Stimulated activated naive CD8-positive, alpha-beta T cell treated with anti-CD3 and anti-CD28 coated beads, Interleukin-15, Interleukin-2, amounts not matched to agents 100 ng/mL and 50 ng/mL, for 24 hours (primary cell): ENCODE data around the gene RFPL1.

Experiments used
- H3K27ac Mint-ChIP-seq: one replicate; pipeline ENCODE4 v1.8.0; 2021; ENCODE audit warnings: mild to moderate bottlenecking, mixed read lengths
- H3K27me3 Mint-ChIP-seq: one replicate; pipeline ENCODE4 v1.8.0; 2021; ENCODE audit warnings: mixed read lengths
- H3K36me3 Mint-ChIP-seq: one replicate; pipeline ENCODE4 v1.8.0; 2021; ENCODE audit warnings: low read depth, mixed read lengths
- H3K4me1 Mint-ChIP-seq: one replicate; pipeline ENCODE4 v1.8.0; 2021; ENCODE audit warnings: low read depth, mixed read lengths
- H3K4me3 Mint-ChIP-seq: one replicate; pipeline ENCODE4 v1.8.0; 2021; ENCODE audit warnings: mild to moderate bottlenecking, mixed read lengths
- H3K9me3 Mint-ChIP-seq: one replicate; pipeline ENCODE4 v1.8.0; 2021; ENCODE audit warnings: mixed read lengths

RFPL1 gene

DNA sequence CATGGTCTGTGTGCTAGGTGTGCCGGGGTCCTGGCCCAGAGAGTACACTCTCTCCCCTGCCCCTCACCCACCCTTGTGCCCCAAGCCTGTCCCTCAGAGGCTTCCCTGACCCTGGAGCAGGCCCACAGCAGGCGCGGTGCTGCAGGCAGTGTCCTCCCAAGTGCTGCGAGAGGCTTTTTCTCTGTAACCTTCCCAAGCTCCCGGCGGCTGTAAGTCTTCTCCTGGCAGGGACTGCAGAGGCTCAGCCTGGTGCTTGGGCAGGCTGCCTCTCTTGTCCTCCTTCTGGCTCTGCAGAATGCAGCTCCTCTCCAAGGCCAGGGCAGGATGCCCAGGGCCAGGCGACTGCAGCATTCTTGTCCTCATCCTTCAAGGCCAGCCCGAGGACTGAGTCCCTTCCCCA is 15.9 kb downstream of the RFPL1 start:
- no peaks in the 10 kb centered on the region for H3K36me3 Mint-ChIP-seq
- H3K27me3 Mint-ChIP-seq, result no peaks in the 10 kb centered on the region
- H3K4me3 Mint-ChIP-seq, result no peak overlapping the region
- no peaks in the 10 kb centered on the region for H3K9me3 Mint-ChIP-seq
- H3K4me1 Mint-ChIP-seq, result no peaks in the 10 kb centered on the region
- H3K27ac Mint-ChIP-seq, result no peak overlapping the region

- H3K9me3 Mint-ChIP-seq, result no peaks in the 10 kb centered on the region
- no peak overlapping the region for H3K27ac Mint-ChIP-seq
- no peaks in the 10 kb centered on the region for H3K36me3 Mint-ChIP-seq
- H3K4me3 Mint-ChIP-seq, result no peak overlapping the region
- no peaks in the 10 kb centered on the region for H3K27me3 Mint-ChIP-seq
- H3K4me1 Mint-ChIP-seq, result no peaks in the 10 kb centered on the region
Measured at GRCh38 chr22:29456211-29456671, 17.9 kb downstream of the RFPL1 start.

- no peak overlapping the region for H3K27ac Mint-ChIP-seq
- no peaks in the 10 kb centered on the region for H3K4me1 Mint-ChIP-seq
- no peak overlapping the region for H3K4me3 Mint-ChIP-seq
- H3K27me3 Mint-ChIP-seq, result no peaks in the 10 kb centered on the region
- no peaks in the 10 kb centered on the region for H3K36me3 Mint-ChIP-seq
- H3K9me3 Mint-ChIP-seq, result no peaks in the 10 kb centered on the region
Measured at GRCh38 chr22:29457730-29458129, 19.3 kb downstream of the RFPL1 start.

DNA sequence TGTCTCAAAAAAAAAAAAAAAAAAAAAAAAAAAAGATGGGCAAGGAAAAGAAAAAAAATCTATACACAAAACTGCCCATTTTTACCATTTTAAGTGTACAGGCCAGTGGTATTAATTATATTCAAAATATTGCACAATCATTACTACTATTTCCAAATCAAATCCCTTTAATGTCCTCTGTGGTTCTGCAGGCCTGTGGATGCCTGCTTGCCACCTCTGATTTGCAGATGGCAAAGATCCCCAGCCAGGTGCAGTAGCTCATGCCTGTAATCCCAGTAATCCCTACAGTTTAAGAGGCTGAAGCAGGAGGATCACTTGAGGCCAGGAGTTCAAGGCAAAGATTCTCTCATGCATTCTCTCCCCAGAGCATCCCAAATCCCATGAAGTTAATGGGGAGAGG is 20.2 kb downstream of the RFPL1 start:
- Mint-ChIP-seq H3K27me3 (no peaks in the 10 kb centered on the region), H3K9me3 (no peaks in the 10 kb centered on the region), H3K4me3 (no peak overlapping the region), H3K4me1 (no peaks in the 10 kb centered on the region), H3K36me3 (no peaks in the 10 kb centered on the region), H3K27ac (no peak overlapping the region)

GRCh38 chr22:29459773-29460172 is 21.4 kb downstream of the RFPL1 start:
- no peaks in the 10 kb centered on the region for H3K36me3 Mint-ChIP-seq
- H3K27me3 Mint-ChIP-seq, result no peaks in the 10 kb centered on the region
- no peak overlapping the region for H3K4me3 Mint-ChIP-seq
- H3K9me3 Mint-ChIP-seq, result no peaks in the 10 kb centered on the region
- no peak overlapping the region for H3K27ac Mint-ChIP-seq
- H3K4me1 Mint-ChIP-seq, result no peaks in the 10 kb centered on the region

DNA sequence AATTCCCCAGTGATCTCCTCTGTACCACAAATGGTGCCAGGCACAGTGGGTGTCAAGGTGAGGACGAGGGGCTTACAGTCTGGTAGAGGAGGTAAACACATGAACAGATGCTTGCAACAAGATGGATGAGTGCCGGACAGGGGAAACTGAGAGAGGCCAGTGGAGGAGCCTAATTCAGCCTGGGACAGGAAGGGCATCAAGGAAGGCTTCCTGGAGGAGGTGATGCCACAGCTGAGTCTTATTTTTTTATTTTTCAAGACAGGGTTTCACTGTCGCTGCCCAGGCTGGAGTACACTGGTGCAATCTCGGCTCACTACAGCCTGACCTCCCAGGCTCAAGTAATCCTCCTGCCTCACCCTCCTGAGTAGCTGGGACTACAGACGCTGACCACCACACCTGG is 22.9 kb downstream of the RFPL1 start:
- H3K9me3 Mint-ChIP-seq, result no peaks in the 10 kb centered on the region
- H3K27me3 Mint-ChIP-seq, result no peaks in the 10 kb centered on the region
- no peaks in the 10 kb centered on the region for H3K4me1 Mint-ChIP-seq
- no peak overlapping the region for H3K4me3 Mint-ChIP-seq
- H3K27ac Mint-ChIP-seq, result no peak overlapping the region
- H3K36me3 Mint-ChIP-seq, result no peaks in the 10 kb centered on the region

DNA sequence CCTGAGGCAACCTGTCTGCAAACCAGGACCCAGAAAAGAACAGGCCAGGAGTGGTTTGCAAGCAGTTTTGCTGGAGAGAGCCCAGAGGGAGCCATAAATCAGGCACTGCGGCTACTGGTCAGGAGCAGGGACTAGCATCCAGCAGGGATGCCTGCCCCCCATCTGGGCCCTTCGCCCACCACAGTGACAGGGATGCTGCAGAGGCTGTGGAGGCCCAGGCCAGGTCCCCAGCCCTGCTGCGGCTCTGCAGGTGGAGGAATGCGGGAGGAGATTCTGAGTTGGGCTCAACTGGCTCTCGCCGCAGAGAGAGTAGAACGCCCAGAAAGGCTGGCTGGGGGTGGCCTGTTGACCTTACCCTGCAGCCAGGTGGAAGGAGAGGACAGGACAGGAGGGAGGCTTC is 25.2 kb downstream of the RFPL1 start:
- H3K9me3 Mint-ChIP-seq, result no peaks in the 10 kb centered on the region
- H3K36me3 Mint-ChIP-seq, result no peaks in the 10 kb centered on the region
- no peak overlapping the region for H3K27ac Mint-ChIP-seq
- H3K4me1 Mint-ChIP-seq, result no peaks in the 10 kb centered on the region
- no peak overlapping the region for H3K4me3 Mint-ChIP-seq
- no peaks in the 10 kb centered on the region for H3K27me3 Mint-ChIP-seq

DNA sequence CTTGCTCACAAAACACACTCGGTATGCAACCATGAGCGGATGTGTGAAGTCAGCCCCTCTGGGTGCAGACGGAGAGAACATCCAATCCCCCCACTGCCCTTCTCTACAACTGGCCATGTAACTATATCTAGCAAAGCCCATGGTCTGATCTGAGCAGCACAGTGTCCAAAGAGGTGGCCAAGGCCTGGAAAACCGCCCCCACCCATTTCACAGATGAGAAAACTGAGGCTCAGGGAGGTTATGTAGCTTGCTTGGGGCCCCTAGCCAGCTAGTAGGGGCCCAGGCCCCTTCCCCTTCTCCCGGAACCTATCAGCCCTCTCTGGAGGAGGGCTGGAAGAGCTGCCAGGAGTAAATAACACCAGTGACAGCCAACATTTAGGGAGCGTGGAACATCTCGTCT is 26.2 kb downstream of the RFPL1 start:
- Mint-ChIP-seq H3K27me3 (peaks cover 3% of the 10 kb centered on the region), H3K9me3 (no peaks in the 10 kb centered on the region), H3K4me1 (no peaks in the 10 kb centered on the region), H3K27ac (no peak overlapping the region), H3K36me3 (no peaks in the 10 kb centered on the region), H3K4me3 (no peak overlapping the region)

GRCh38 chr22:29469755-29470154 is 31.4 kb downstream of the RFPL1 start:
- Mint-ChIP-seq H3K27me3 (peaks cover 17% of the 10 kb centered on the region), H3K27ac (no peak overlapping the region), H3K4me1 (no peaks in the 10 kb centered on the region), H3K4me3 (no peak overlapping the region), H3K9me3 (no peaks in the 10 kb centered on the region), H3K36me3 (no peaks in the 10 kb centered on the region)

GRCh38 chr22:29470159-29470855 is 31.9 kb downstream of the RFPL1 start:
- Mint-ChIP-seq H3K36me3 (no peaks in the 10 kb centered on the region), H3K27ac (no peak overlapping the region), H3K4me3 (peak overlapping the region; percentile 39), H3K4me1 (no peaks in the 10 kb centered on the region), H3K27me3 (peaks cover 19% of the 10 kb centered on the region), H3K9me3 (no peaks in the 10 kb centered on the region)

GRCh38 chr22:29473001-29473400 is 34.6 kb downstream of the RFPL1 start:
- H3K36me3 Mint-ChIP-seq, result no peaks in the 10 kb centered on the region
- H3K27ac Mint-ChIP-seq, result no peak overlapping the region
- peaks cover 32% of the 10 kb centered on the region for H3K27me3 Mint-ChIP-seq
- no peaks in the 10 kb centered on the region for H3K9me3 Mint-ChIP-seq
- no peak overlapping the region for H3K4me3 Mint-ChIP-seq
- peaks cover 4% of the 10 kb centered on the region for H3K4me1 Mint-ChIP-seq

DNA sequence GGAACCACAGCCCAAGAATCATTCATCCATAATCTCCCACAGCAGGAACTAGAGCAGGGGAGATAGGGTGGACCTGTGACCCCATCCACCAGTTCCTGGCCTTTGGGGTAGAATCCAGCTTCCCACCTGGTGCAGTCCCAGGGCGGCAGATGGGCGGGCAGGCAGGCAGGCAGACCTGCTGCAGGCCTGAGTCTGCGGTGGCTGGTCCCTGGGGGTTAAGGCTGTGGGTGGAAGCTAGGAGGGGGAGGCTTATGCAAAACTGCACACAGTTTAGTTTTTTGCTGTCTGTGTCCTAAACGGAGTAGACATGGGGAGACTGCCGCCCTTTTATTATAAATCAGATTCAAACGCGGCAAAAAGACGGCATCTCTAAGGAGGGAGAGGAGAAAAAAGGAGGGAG is 37.2 kb downstream of the RFPL1 start:
- no peak overlapping the region for H3K4me3 Mint-ChIP-seq
- no peaks in the 10 kb centered on the region for H3K9me3 Mint-ChIP-seq
- H3K27ac Mint-ChIP-seq, result no peak overlapping the region
- no peaks in the 10 kb centered on the region for H3K36me3 Mint-ChIP-seq
- H3K27me3 Mint-ChIP-seq, result peaks cover 46% of the 10 kb centered on the region
- peaks cover 14% of the 10 kb centered on the region for H3K4me1 Mint-ChIP-seq

DNA sequence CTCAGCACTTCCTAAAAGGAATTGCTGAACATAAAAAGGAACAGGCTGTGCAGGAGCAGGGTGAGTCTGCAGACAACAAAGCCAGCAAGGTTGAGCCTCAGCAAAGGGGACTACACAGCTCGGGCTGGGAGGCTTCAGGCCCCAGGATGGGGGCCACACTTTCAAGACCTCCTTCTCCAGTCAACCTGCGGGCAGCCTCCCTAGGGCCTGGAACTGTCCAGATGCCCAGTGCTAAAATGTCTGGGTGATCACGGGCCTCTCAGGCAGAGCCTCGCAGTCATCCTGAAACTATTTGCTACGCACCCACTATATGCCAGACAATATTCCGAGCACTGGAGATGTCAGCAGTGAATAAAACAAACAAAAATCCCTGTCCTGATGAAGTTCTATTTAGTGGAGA is 37.7 kb downstream of the RFPL1 start:
- H3K4me3 Mint-ChIP-seq, result no peak overlapping the region
- H3K27ac Mint-ChIP-seq, result no peak overlapping the region
- no peaks in the 10 kb centered on the region for H3K9me3 Mint-ChIP-seq
- H3K36me3 Mint-ChIP-seq, result peaks cover under 1% of the 10 kb centered on the region
- peaks cover 15% of the 10 kb centered on the region for H3K4me1 Mint-ChIP-seq
- H3K27me3 Mint-ChIP-seq, result peaks cover 44% of the 10 kb centered on the region

DNA sequence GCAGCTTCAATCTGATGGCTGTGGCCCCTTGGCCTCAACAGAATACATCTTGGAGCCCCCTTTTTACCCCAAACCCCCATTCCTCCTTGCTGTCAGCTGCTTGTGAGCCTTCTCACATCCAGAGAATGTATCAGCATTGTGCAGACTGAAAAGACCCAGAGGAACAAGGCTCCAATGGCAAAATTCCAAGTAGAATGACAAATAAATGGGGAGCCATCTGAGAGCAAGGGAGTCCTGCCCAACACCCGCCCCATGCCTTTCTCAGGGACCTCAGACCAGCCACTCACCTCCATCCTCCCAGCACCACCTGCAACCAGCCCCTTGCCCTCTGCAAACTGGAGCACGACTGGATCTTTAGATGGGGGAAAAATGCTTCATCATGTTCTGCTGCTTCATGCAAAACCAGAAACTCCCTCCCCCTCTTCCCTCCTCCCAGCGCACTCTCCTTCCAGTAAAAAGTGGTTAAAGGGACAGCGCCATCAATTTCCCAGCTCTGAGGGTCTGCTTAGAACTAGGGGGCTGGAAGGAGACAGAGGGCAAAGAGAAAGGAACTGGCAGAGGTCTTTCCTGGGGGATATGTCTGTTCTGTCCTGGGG is 39.4 kb downstream of the RFPL1 start:
- Mint-ChIP-seq H3K4me1 (peaks cover 21% of the 10 kb centered on the region), H3K27me3 (peaks cover 54% of the 10 kb centered on the region), H3K4me3 (no peak overlapping the region), H3K9me3 (no peaks in the 10 kb centered on the region), H3K27ac (no peak overlapping the region), H3K36me3 (peaks cover 6% of the 10 kb centered on the region)

DNA sequence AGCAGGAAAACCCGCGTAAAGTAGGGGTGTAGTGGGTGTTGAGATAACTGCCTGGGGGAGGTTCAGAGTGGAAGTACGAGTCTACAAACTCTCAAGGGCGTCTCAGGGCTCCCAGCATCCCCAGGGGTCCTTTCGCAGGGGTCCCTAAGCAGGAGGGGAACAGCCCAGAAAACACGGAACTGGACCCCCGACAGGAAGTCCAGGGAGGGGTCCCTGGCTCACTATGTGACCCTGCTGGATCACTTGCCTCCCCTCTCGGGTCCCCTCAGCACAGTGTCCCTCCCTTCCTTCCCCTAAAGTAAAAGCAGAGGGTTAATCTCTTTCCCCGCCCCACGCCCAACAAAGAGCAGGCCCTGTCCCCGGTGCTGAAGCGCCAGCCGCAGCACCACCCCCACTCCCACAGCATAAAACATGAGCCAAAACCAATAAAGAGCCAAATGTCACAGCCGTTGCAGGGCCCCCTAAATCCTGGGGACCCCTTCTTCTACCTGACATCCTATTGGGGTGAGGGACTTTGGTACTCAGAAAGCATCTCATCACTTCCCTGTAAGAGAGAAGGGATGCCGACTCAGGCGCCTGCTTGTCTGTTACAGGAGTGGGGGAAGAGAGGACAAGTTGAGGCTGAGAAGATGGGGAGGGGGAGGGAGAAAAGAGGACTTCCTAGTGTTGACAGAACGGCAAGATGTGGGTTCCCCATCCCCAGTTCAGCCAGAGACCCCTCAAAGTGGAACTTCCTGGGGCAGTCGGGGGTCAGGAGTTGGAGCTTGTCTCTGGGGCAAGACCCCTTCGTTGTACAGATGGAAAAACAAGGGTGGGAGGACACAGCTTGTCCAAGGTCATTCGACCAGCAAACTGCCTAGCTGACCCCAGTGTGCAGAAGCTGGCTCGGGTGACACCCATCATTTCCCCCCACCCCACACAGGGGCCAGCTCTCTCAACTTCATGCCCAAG is 40.2 kb downstream of the RFPL1 start:
- H3K4me1 Mint-ChIP-seq, result peaks cover 21% of the 10 kb centered on the region
- peaks cover 54% of the 10 kb centered on the region for H3K27me3 Mint-ChIP-seq
- peaks cover 6% of the 10 kb centered on the region for H3K36me3 Mint-ChIP-seq
- H3K27ac Mint-ChIP-seq, result no peak overlapping the region
- no peaks in the 10 kb centered on the region for H3K9me3 Mint-ChIP-seq
- no peak overlapping the region for H3K4me3 Mint-ChIP-seq
